ENCODE data around the gene CD59.
"Not testable (repeated sequence)": the region's sequence is repeated elsewhere in the genome, so short reads cannot be mapped to it uniquely, and the experiment has no call there.

The CD59 gene

DNA sequence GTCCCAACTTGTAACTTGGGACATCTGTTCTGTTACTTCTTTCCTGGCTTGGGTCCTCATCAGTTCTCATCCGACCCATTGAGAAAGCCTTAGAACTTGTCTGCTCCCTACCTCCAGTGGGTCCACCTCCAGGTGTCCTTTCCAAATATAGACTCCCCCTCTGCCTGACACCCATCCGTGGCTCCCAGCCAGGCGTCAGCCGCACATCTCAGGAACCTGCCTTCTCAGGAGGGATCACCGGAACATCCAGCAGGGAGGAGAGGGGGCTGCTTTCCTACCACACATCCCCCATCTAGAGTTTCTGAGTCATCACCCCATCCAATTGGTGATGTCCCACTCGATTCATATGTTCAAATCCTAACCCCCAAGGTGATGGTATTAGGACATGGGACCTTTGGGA, 72.1 kb downstream of the CD59 start:
- Histone ChIP-seq H3K9ac (ENCODE audit: low read length) (no peak overlapping the region), H3F3A (ENCODE audit: insufficient read depth, low read length) (no peaks in the 10 kb centered on the region), H3K4me1 (ENCODE audit: low read length) (no peaks in the 10 kb centered on the region), H3K4me3 (ENCODE audit: low read length) (no peak overlapping the region), H3K4me2 (ENCODE audit: low read depth, low read length) (no peak overlapping the region), H4K20me1 (ENCODE audit: insufficient read depth, low read length) (no peaks in the 10 kb centered on the region), H3K79me2 (ENCODE audit: low read length) (no peaks in the 10 kb centered on the region), H3K27me3 (replicated peaks; ENCODE audit: insufficient read depth, low read length) (no peaks in the 10 kb centered on the region), H3K9me3 (replicated peaks; ENCODE audit: insufficient read depth, low read length) (no peaks in the 10 kb centered on the region), H3K27ac (ENCODE audit: low read length) (no peak overlapping the region), H3K9me2 (replicated peaks; ENCODE audit: insufficient read depth, low read length) (no peaks in the 10 kb centered on the region), H3K36me3 (replicated peaks; ENCODE audit: insufficient read depth, low read length) (no peaks in the 10 kb centered on the region), H2AFZ (ENCODE audit: low read length) (no peak overlapping the region)
- TF ChIP-seq, protein P1, sequence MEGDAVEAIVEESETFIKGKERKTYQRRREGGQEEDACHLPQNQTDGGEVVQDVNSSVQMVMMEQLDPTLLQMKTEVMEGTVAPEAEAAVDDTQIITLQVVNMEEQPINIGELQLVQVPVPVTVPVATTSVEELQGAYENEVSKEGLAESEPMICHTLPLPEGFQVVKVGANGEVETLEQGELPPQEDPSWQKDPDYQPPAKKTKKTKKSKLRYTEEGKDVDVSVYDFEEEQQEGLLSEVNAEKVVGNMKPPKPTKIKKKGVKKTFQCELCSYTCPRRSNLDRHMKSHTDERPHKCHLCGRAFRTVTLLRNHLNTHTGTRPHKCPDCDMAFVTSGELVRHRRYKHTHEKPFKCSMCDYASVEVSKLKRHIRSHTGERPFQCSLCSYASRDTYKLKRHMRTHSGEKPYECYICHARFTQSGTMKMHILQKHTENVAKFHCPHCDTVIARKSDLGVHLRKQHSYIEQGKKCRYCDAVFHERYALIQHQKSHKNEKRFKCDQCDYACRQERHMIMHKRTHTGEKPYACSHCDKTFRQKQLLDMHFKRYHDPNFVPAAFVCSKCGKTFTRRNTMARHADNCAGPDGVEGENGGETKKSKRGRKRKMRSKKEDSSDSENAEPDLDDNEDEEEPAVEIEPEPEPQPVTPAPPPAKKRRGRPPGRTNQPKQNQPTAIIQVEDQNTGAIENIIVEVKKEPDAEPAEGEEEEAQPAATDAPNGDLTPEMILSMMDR (IDR thresholded peaks at IDR 0.05; ENCODE audit: low read length): no peak
- TF ChIP-seq EZH2phosphoT487 (IDR thresholded peaks at IDR 0.05; ENCODE audit: low read length) (no peak), EZH2 (optimal IDR thresholded peaks at IDR 0.05; ENCODE audit: low read depth, low read length) (no peak)
- DNase-seq: no peak

DNA sequence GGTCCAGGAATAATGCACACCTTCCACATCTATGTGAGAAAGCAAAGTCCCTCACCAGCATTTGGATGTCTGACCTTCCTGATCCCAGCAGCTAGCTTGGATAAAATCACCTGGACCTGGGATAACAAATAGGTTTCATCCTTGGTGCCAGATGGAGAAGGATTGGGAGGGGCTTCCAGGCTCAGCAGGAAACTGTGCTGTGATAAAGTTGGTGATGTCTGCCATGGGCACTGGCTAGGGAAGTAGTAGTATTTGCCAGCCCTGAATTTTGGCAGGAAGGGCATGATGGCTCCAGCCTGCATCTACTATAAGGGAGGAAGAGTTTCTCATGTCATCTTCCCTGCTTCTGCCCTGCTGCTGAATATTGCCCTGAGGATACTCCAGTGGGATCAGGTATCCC, 73.1 kb downstream of the CD59 start:
- no peaks in the 10 kb centered on the region for H3F3A ChIP-seq (ENCODE audit: insufficient read depth, low read length)
- no peaks in the 10 kb centered on the region for H3K4me1 ChIP-seq (ENCODE audit: low read length)
- no peak for DNase-seq
- H3K9ac ChIP-seq (ENCODE audit: low read length): no peak overlapping the region
- no peaks in the 10 kb centered on the region for H3K9me3 ChIP-seq (replicated peaks; ENCODE audit: insufficient read depth, low read length)
- no peaks in the 10 kb centered on the region for H4K20me1 ChIP-seq (ENCODE audit: insufficient read depth, low read length)
- H3K27ac ChIP-seq (ENCODE audit: low read length): no peak overlapping the region
- H3K27me3 ChIP-seq (replicated peaks; ENCODE audit: insufficient read depth, low read length): no peaks in the 10 kb centered on the region
- H3K4me3 ChIP-seq (ENCODE audit: low read length): no peak overlapping the region
- no peak overlapping the region for H3K4me2 ChIP-seq (ENCODE audit: low read depth, low read length)
- no peaks in the 10 kb centered on the region for H3K36me3 ChIP-seq (replicated peaks; ENCODE audit: insufficient read depth, low read length)
- no peak overlapping the region for H2AFZ ChIP-seq (ENCODE audit: low read length)
- no peaks in the 10 kb centered on the region for H3K79me2 ChIP-seq (ENCODE audit: low read length)
- TF ChIP-seq, protein P1 (IDR thresholded peaks at IDR 0.05; ENCODE audit: low read length): no peak
- TF ChIP-seq EZH2 (optimal IDR thresholded peaks at IDR 0.05; ENCODE audit: low read depth, low read length): no peak
- TF ChIP-seq EZH2phosphoT487 (IDR thresholded peaks at IDR 0.05; ENCODE audit: low read length): no peak
- no peaks in the 10 kb centered on the region for H3K9me2 ChIP-seq (replicated peaks; ENCODE audit: insufficient read depth, low read length)

DNA sequence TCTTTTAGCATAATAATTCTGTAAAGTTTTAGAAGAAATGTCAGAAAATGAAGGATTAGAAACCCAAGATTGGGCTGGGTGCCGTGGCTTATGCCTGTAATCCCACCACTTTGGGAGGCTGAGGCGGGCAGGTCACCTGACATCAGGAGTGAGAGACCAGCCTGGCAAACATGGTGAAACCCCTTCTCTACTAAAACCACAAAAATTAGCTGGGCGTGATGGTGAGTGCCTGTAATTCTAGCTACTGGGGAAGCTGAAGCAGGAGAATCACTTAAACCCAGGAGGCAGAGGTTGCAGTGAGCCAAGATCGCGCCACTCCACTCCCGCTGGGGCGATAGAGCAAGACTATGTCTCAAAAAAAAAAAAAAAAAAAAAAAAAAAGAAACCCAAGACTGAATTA, 74.7 kb downstream of the CD59 start:
- H3K4me3 ChIP-seq (ENCODE audit: low read length): not testable (repeated sequence)

DNA sequence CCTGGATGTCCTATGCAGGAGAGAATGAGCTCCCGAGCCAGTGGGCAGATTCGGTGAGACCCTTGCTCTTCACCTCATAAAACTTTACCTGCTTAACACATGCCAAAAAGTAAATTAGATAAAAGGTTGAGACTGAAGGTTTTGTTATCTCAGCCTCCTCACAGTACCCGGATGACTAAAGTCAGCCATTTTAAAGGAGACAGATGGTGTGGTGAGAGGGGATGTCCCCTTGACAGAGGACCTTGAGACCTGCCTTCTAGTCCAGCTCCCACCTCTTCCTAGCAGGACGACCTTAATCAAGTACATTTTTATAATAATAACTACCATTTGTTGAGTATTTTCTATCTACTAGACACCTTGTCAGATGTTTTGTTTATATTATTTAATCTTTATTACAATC, 75.3 kb downstream of the CD59 start:
- H3K4me2 ChIP-seq (ENCODE audit: low read depth, low read length): no peak overlapping the region
- no peak overlapping the region for H3K9ac ChIP-seq (ENCODE audit: low read length)
- H3K9me2 ChIP-seq (replicated peaks; ENCODE audit: insufficient read depth, low read length): no peaks in the 10 kb centered on the region
- no peak overlapping the region for H3K4me3 ChIP-seq (ENCODE audit: low read length)
- no peaks in the 10 kb centered on the region for H3K9me3 ChIP-seq (replicated peaks; ENCODE audit: insufficient read depth, low read length)
- no peaks in the 10 kb centered on the region for H3K36me3 ChIP-seq (replicated peaks; ENCODE audit: insufficient read depth, low read length)
- H2AFZ ChIP-seq (ENCODE audit: low read length): no peak overlapping the region
- H3K79me2 ChIP-seq (ENCODE audit: low read length): no peaks in the 10 kb centered on the region
- no peak overlapping the region for H3K27ac ChIP-seq (ENCODE audit: low read length)
- no peaks in the 10 kb centered on the region for H4K20me1 ChIP-seq (ENCODE audit: insufficient read depth, low read length)
- no peaks in the 10 kb centered on the region for H3F3A ChIP-seq (ENCODE audit: insufficient read depth, low read length)
- H3K4me1 ChIP-seq (ENCODE audit: low read length): no peaks in the 10 kb centered on the region
- no peak for DNase-seq
- no peaks in the 10 kb centered on the region for H3K27me3 ChIP-seq (replicated peaks; ENCODE audit: insufficient read depth, low read length)
- TF ChIP-seq, protein P1 (IDR thresholded peaks at IDR 0.05; ENCODE audit: low read length): no peak
- TF ChIP-seq EZH2phosphoT487 (IDR thresholded peaks at IDR 0.05; ENCODE audit: low read length): no peak
- TF ChIP-seq EZH2 (optimal IDR thresholded peaks at IDR 0.05; ENCODE audit: low read depth, low read length): no peak

More for the DNA sequence above, 74.7 kb downstream of the CD59 start:
- H3K4me2 ChIP-seq (ENCODE audit: low read depth, low read length); H3K27me3 ChIP-seq (replicated peaks; ENCODE audit: insufficient read depth, low read length); DNase-seq; H3K9me2 ChIP-seq (replicated peaks; ENCODE audit: insufficient read depth, low read length); H3K79me2 ChIP-seq (ENCODE audit: low read length); H4K20me1 ChIP-seq (ENCODE audit: insufficient read depth, low read length); H3F3A ChIP-seq (ENCODE audit: insufficient read depth, low read length); H3K4me1 ChIP-seq (ENCODE audit: low read length); H3K27ac ChIP-seq (ENCODE audit: low read length); H2AFZ ChIP-seq (ENCODE audit: low read length); H3K36me3 ChIP-seq (replicated peaks; ENCODE audit: insufficient read depth, low read length); H3K9ac ChIP-seq (ENCODE audit: low read length); H3K9me3 ChIP-seq (replicated peaks; ENCODE audit: insufficient read depth, low read length): not testable (repeated sequence)
